GM12872 (cell line): ENCODE results near the gene OR4K17.

ENCODE experiments used
- CTCF ChIP-seq: IDR thresholded peaks from 3 replicates; pipeline ENCODE4 v1.5.1; 2011; ENCODE audit warnings: low read depth, mild to moderate bottlenecking, low read length, moderate library complexity; ENCODE audit not compliant: insufficient read depth

The OR4K17 gene

GRCh38 chr14:20143911-20144310 is 33.4 kb downstream of the OR4K17 start:
- no peak for TF ChIP-seq CTCF

GRCh38 chr14:20144820-20145219 is 34.3 kb downstream of the OR4K17 start:
- TF ChIP-seq CTCF: no peak

GRCh38 chr14:20164462-20164861 is 53.9 kb downstream of the OR4K17 start:
- no peak for TF ChIP-seq CTCF

- TF ChIP-seq CTCF: no peak
Measured at GRCh38 chr14:20167091-20167490, 56.6 kb downstream of the OR4K17 start.
